Measurements from ENCODE around the gene COL23A1. TPM values are rescaled to one million over a fixed set of nuclear protein-coding genes. Genes with fewer than 3 reads are reported as not detected.

The COL23A1 gene
- total and polyA plus RNA-seq, 2 experiments from 2014 or later, result 1.1 to 5.1 TPM

DNA sequence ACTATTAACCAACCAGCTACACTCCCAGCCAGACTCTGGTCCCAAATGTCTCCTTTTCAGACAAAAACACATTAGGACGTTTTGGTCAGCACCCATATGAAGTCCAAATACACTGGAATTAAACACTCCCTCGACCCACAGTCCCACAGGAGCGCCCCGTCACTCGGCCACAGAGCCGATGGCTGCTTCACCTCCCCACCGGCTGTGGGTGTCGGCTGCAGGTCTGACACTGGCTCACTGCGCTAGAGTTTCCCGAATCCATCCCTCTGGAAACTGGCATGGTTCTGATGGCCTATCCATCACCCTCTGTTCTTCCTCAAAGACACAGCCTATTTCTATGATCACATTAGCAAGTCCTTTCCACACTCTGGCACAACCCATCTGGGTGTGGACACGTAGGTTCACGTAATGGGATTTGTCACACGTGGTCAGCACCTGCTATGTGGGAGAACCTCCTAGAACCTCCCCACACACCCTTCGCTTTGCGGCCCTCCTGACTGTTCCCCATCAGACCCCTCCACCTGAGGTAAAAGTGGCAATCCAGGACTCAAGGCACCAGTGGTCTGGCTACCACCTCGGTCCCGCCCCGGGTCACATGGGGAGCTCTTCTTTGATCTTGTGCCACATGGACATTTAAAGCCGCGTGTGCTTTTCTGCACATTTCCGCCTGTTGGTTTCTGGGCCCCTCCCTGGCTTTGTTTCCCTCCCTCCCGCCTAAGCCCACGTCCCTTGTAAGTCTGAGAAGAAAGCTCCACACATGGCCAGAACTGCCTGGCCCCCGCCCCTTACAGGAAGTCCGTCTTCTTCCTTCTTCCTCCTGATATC is 226.5 kb downstream of the COL23A1 start:
- Histone ChIP-seq H3K4me2 (no peak overlapping the region), H3K27ac (no peak overlapping the region), H3K9me2 (replicated peaks; ENCODE audit: insufficient read depth) (no peaks in the 10 kb centered on the region), H2AFZ (no peak overlapping the region), H3K9me3 (ENCODE audit: low read depth) (no peaks in the 10 kb centered on the region), H4K20me1 (ENCODE audit: insufficient read depth, poor library complexity, severe bottlenecking) (no peaks in the 10 kb centered on the region), H3K36me3 (replicated peaks; ENCODE audit: insufficient read depth, low read depth) (no peaks in the 10 kb centered on the region), H3K79me2 (no peaks in the 10 kb centered on the region), H3K27me3 (no peaks in the 10 kb centered on the region), H3K4me3 (no peak overlapping the region), H3K4me1 (ENCODE audit: insufficient read depth) (no peaks in the 10 kb centered on the region)
- no peak for DNase-seq (ENCODE audit: low spot score)
- WGBS (ENCODE audit: low lambda C conversion rate, missing lambda C conversion rate), result 93% methylated on average over 25 of the region's 25 CpGs
- TF ChIP-seq EZH2phosphoT487 (IDR thresholded peaks at IDR 0.05; ENCODE audit: low read depth, severe bottlenecking, unreplicated experiment), result no peak
- TF ChIP-seq CTCF (IDR thresholded peaks at IDR 0.05; ENCODE audit: poor library complexity), result no peak
- TF ChIP-seq EZH2 (IDR thresholded peaks at IDR 0.05; ENCODE audit: borderline replicate concordance), result no peak

DNA sequence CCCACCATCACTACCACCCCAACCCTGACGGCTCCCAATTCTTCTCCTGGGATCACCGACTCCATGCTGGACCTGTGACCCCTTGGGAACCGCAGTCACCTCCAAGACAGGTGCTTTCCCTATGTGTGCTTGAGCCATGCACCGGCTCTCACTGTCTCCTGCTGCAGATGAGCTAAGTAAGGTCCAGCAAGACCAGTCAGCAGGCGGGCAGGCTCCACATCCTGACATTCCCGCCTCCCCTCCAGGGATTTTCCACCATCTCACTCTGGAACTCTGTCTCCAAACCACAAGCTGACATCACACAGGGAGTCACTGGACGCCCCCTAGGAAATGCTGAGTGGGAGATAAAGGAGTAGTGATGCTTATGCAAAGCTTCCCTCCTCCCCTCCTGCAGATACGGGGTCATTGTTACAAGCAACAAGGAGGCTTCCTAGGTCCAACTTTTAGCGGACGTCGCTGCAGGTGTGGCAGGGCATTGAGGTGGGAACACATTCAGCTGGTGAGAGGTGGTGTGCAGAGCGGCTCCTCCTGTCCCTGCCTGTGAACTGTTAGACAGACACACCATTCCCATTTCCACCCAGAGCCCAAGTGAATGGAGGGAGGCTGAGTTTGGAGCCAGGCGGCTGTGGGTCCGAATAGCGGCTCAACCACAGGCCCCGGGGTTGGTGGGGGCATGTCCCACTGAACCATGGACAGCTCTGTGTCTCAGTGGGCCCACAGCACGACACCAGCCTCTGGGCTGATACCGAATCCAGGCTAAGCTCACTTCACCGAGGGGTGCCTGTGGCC is 228.3 kb downstream of the COL23A1 start:
- Histone ChIP-seq H3K4me3 (no peak overlapping the region), H4K20me1 (ENCODE audit: insufficient read depth, poor library complexity, severe bottlenecking) (no peaks in the 10 kb centered on the region), H3K36me3 (replicated peaks; ENCODE audit: insufficient read depth, low read depth) (no peaks in the 10 kb centered on the region), H3K27ac (no peak overlapping the region), H3K4me1 (ENCODE audit: insufficient read depth) (peaks cover 3% of the 10 kb centered on the region), H3K9me3 (ENCODE audit: low read depth) (no peaks in the 10 kb centered on the region), H3K79me2 (no peaks in the 10 kb centered on the region), H3K9me2 (replicated peaks; ENCODE audit: insufficient read depth) (no peaks in the 10 kb centered on the region), H2AFZ (no peak overlapping the region), H3K27me3 (no peaks in the 10 kb centered on the region), H3K4me2 (no peak overlapping the region)
- WGBS (ENCODE audit: low lambda C conversion rate, missing lambda C conversion rate), result 84% methylated on average over 19 of the region's 19 CpGs
- TF ChIP-seq EZH2phosphoT487 (IDR thresholded peaks at IDR 0.05; ENCODE audit: low read depth, severe bottlenecking, unreplicated experiment), result no peak
- TF ChIP-seq EZH2 (IDR thresholded peaks at IDR 0.05; ENCODE audit: borderline replicate concordance), result no peak
- TF ChIP-seq CTCF (IDR thresholded peaks at IDR 0.05; ENCODE audit: poor library complexity), result no peak
- DNase-seq (ENCODE audit: low spot score), result no peak

DNA sequence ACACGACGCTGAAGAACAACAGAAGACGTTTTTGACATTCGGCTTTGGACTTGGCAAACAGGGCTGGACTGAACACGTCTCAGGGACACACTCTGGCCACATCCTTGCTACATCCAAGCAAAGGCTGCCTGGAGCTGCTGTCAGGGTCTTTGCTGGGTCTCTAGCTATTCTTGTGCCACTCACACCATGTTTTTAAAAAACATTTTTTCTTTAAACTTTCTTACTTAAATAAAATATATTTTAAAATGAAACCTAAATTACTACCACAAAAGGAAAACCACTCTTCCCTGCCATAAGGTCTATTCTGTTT is 229.3 kb downstream of the COL23A1 start:
- H3K79me2 ChIP-seq, result no peaks in the 10 kb centered on the region
- no peaks in the 10 kb centered on the region for H3K36me3 ChIP-seq (replicated peaks; ENCODE audit: insufficient read depth, low read depth)
- no peak for DNase-seq (ENCODE audit: low spot score)
- no peak overlapping the region for H3K4me2 ChIP-seq
- H3K9me2 ChIP-seq (replicated peaks; ENCODE audit: insufficient read depth), result no peaks in the 10 kb centered on the region
- no peaks in the 10 kb centered on the region for H4K20me1 ChIP-seq (ENCODE audit: insufficient read depth, poor library complexity, severe bottlenecking)
- H3K27me3 ChIP-seq, result no peaks in the 10 kb centered on the region
- WGBS (ENCODE audit: low lambda C conversion rate, missing lambda C conversion rate), result 82% methylated on average over 5 of the region's 5 CpGs
- TF ChIP-seq EZH2 (IDR thresholded peaks at IDR 0.05; ENCODE audit: borderline replicate concordance), result no peak
- no peak for TF ChIP-seq EZH2phosphoT487 (IDR thresholded peaks at IDR 0.05; ENCODE audit: low read depth, severe bottlenecking, unreplicated experiment)
- TF ChIP-seq CTCF (IDR thresholded peaks at IDR 0.05; ENCODE audit: poor library complexity), result no peak
- no peak overlapping the region for H3K4me3 ChIP-seq
- H3K4me1 ChIP-seq (ENCODE audit: insufficient read depth), result peaks cover 13% of the 10 kb centered on the region
- H2AFZ ChIP-seq, result no peak overlapping the region
- H3K27ac ChIP-seq, result no peak overlapping the region
- no peaks in the 10 kb centered on the region for H3K9me3 ChIP-seq (ENCODE audit: low read depth)

Data from hepatocyte (in vitro differentiated cells).